HG03066 (cell line): ENCODE measurements around the gene GDF3.
"Not testable (repeated sequence)": the region's sequence is repeated elsewhere in the genome, so short reads cannot be mapped to it uniquely, and the experiment has no call there.

Experiments
- ATAC-seq: cut with Tn5 transposase; IDR thresholded peaks from one replicate; pipeline ENCODE4 v1.9.1; 2021; ENCODE audit warnings: low read depth; ENCODE audit not compliant: unreplicated experiment

The GDF3 gene

DNA sequence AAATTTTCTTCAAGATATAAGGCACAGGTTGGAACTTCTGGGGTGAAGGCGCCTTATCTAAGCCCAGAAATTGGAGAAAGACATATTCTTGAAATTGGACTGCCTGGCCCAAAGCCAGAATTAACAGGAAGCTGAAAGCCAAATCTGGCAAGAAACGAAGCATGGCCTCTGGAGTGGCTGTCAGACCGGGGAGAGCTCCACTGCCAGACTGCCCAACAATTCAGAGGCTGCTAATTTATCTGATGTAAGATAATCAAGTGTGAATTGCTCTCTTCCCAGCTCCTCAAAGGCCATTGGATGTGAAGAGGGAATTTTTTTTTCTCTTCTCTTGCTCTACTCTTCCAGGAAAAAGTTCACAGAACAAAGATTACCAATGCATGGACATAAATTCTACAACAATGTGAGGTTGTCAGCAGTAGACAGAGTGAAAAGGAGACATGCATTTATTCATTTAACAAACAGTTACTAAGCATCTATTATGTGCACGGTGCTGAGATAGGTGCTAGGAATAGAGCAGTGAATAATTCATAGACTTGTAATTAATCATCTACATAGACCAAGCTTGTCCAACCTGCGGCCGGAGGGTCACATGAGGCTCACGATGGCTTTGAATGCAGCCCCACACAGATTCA, at the start of gene GDF3:
GDF3 (minus strand) TSS at position 210 of the 632 bp plus-strand sequence; CDS start at position 163, 47 bp downstream.
- no peak for ATAC-seq

DNA sequence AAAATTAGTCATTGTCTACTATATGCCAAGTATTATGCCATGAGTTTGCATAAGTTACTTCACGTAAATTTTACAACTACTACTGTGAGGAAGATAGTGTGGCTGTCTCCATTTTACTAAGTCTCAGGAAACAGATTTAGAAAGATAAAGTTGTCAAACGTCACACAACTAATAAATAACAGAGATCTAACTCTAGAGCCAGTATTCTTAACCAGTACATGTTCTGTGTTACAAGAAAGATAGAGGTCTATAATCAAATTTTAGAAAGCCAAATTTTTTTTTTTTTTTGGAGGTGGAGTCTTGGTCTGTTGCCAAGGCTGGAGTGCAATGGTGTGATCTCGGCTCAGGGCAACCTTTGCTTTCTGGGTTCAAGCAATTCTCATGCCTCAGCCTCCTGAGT, 37.4 kb upstream of the GDF3 start:
- no peak for ATAC-seq

GRCh38 chr12:7731486-7731885, 35.9 kb upstream of the GDF3 start:
- no peak for ATAC-seq

DNA sequence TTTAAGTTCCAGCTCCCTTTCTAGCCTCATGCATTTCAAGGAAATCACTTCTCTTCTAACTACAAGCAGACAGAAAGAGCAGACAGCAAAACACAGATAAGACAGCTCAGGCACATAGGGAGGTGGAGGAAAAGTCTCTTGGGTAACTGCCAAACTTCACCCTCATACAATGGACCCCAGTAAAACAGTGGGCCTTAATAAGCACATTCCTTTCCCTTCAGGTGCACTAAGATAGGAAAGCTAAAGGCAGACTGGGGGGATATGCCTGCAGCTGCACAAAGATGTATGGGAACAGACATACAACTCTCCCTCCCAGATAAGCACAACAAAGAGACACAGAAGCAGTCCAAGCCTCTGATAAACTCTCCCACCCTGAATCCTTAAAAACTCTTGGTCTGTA, 35.4 kb upstream of the GDF3 start:
- not testable (repeated sequence) for ATAC-seq

DNA sequence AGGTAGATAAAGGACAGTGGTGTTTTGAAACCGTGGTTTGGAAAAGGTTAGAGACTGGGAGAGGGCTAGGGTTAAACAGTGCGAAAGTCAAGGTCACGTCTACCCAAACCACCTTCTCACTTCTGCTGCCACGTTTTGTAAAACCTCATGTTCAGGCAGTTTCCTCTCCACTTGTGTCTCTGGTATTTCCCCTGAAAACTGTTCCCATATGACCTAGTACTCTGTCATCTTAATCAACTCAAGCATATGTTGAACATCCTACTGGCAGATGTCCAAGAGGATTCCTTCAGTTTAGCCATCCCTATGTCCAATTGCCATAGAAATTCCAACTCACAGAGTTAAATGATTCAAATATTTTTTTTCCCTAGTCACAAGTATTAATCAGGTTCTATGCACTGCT, 34.2 kb upstream of the GDF3 start:
- ATAC-seq: no peak

DNA sequence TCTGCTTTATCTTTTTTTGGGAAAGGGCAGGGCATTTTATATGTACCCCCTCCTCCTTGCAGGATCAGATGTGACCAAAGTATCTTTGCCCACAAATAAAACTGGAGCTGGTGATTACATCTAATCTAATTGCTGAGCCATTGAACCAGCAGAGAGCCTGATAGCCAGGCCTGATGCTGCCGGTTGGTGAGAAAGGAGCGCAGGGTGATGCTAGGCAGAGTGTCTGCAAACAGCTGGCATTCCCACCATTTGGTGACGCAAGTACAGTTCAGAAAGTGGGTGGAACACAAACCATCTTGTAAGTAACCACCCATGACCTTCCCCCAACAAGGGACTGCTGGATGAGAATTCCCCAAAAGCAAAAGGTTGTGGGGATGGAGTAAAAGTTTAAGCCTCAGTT, 28.4 kb upstream of the GDF3 start:
- no peak for ATAC-seq

- no peak for ATAC-seq
Measured at GRCh38 chr12:7719946-7720730, 24.6 kb upstream of the GDF3 start.

DNA sequence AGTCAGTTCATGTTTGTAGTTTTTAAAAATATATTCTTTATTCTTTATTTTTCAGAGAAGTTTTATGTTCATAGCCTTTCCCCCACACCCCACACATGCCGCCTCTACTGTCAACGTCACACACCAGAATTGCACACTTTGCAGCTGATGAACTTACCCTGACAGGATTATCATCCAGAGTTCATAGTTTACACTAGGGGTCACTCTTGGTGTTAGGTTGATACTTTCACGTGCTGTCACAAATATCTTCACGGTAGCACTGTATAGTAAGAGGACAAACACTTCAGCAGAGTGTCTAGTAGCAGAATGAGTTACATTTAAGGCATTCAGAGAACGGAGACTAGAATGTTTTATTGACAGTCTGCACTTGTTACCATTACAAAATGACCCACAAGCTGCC, 20.8 kb upstream of the GDF3 start:
- no peak for ATAC-seq

DNA sequence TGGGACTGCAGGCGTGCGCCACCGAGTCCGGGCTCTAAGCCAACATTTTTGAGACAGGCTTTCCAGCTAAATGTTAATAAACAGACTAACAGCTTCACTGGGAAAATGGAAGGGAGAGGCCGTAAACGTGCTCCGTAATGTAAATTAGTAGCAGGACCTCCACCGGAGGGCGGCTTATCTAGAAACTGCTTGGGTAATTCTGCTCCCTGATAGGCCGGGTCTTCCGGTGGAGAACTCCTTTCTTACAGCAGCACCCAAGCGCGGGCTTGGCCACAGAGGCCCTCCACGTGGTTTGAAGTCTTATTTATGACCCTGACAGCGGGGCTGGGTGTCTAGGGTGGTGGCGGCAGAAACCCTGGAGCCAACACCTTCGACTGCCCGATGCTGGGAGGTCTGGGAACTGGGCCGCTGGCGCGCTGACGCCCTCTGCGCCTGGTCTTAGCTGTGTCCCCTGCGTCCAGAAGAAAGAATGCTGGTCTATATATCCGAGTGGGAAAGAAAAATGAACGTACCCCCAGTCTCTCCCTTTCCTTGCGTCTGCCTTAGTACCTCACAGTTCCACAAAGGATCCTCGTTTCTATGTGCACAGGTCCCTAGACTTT, 17.4 kb upstream of the GDF3 start:
- no peak for ATAC-seq

DNA sequence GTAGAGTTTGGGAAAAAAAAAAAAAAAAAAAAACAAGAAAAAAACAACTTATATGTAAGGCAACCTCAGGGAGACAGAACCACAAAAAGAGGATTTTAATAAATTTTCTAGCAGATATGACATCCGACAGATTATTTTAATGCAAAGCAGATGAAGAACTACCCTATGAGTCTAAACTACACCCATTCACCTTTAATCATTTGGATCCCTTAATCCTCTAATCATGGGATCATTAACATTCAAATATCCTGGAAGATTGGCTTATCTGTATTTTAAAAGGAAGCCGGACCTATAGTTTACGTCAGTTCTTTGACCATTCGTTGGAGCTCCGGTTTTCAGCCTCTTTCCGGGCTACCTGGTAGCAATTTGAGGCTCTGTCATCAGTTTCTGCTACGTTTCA, 15.6 kb upstream of the GDF3 start, which contains the start of gene DPPA3:
DPPA3 (plus strand) TSS at position 301 of the 400 bp plus-strand sequence. CDS start 138 bp downstream, outside the sequence.
- ATAC-seq: no peak

GRCh38 chr12:7709969-7710675, 14.5 kb upstream of the GDF3 start:
- ATAC-seq: no peak

- ATAC-seq: no peak
Measured at GRCh38 chr12:7705846-7706245, 10.3 kb upstream of the GDF3 start.

DNA sequence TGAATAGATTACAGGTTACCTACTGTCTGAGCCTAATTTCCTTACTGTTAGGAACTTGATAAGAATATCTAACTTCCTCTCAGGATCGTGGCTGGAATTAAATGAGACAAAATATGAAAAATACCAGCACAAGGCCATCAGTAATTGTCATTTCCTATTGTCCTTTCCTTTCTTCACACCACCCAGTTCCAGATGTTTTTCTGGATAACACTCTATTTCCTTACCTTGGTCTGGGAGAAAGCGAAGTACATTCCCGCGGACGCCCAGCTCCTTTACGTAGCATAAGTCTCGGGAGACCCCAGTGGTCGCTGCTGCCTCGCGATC, 376 bp downstream of the GDF3 start:
- no peak for ATAC-seq

DNA sequence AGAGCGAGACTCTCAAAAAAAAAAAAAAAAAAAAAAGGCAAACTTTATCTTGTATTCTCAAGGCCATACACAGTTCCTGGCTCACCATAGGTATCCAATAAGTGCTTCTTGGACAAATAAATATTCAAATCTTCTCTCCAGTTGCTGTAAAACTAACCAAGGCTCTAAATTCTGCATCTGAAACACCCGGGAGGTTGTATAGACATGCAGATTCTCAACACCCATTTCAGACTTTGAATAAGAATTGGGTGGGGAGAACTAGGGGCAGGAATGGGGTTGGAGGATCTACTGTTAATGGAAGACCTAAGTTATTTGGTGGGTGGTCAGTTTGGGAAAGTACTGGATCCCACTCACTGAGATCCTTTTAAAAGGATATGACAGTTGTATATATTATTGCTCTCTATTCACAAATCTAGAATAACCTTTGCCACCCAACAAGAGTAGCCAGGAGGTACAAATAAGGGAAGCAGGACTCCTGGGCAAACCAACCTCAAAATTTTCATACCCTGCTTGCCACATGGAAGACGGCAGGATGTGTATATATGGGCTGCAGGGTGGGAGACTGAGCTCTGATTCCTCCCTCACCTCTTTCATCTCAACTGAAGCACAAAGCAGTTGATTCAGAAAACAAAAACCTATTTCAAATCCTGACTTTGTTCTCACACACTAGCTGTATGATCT, 879 bp downstream of the GDF3 start:
- no peak for ATAC-seq

- ATAC-seq: no peak
Measured at GRCh38 chr12:7693793-7694192, 1.8 kb downstream of the GDF3 start.

GRCh38 chr12:7681535-7681934, 14.0 kb downstream of the GDF3 start:
- no peak for ATAC-seq

DNA sequence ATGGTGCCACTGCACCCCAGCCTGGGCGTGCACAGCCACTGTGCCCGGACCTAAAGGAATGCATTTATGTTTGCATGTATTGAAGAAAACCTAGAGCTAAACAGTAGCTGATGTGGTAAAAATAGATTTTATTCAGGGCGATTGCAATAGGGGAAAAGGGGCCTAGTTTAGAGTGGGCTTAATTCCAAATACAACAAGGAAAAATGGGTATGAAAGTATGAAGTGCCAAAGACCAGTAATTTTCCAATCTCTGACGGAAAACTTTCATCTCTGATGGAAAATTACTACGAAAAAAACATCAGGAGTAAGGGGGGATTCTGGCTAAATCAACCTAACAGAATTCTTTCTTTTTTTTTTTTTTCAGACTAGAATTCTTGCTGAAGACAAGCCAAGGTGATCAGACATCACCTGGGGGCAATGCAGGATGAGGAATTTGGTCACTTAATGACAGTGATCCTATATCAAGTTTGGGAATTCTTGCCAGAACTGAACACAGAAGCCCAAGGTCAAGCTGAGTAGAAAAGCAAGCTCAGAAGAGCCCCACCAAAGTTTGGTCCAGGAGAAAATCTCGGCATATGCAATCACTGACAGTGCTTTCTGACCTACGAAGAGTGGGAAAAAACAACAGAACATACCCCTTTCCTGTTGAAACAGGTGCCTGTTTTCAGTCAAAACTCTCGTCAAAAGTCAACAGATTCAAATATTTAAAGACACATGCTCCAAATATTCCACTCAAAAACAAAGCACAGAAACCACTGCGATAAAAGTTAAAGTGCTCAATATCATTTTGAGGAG, 16.1 kb downstream of the GDF3 start:
- ATAC-seq: no peak

GRCh38 chr12:7678744-7679143, 16.8 kb downstream of the GDF3 start:
- no peak for ATAC-seq

- ATAC-seq: not testable (repeated sequence)
Measured at GRCh38 chr12:7677432-7677888, 18.1 kb downstream of the GDF3 start.

DNA sequence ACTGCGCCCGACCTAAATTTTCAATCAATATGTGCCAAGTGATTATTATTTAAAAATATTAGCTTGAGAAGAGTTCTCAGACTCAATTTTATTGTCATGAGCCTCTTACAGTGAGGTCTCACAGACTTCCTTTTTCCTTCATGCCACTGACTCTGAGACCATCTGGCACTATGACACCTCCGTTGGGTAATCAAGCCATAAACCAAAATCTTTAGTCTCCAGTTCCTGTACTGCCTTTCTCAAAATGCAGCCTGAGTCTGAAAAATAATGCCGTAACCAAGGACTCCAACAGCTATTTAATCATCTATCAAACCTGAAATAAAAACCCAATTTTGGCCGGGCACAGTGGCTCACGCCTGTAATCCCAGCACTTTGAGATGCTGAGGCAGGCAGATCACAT, 20.1 kb downstream of the GDF3 start:
- not testable (repeated sequence) for ATAC-seq
